ENCODE data around the gene GPBP1.
"Not testable (repeated sequence)": the region's sequence is repeated elsewhere in the genome, so short reads cannot be mapped to it uniquely, and the experiment has no call there.

GPBP1 gene

GRCh38 chr5:57176350-57176857, 2.5 kb downstream of the GPBP1 start:
- no peak for DNase-seq (ENCODE audit: low read depth in 2 of 3, low spot score in 1 of 3)

- no peak for DNase-seq (ENCODE audit: low read depth in 2 of 3, low spot score in 1 of 3)
These were observed 3.8 kb downstream of the GPBP1 start for GRCh38 chr5:57177479-57178156.

DNA sequence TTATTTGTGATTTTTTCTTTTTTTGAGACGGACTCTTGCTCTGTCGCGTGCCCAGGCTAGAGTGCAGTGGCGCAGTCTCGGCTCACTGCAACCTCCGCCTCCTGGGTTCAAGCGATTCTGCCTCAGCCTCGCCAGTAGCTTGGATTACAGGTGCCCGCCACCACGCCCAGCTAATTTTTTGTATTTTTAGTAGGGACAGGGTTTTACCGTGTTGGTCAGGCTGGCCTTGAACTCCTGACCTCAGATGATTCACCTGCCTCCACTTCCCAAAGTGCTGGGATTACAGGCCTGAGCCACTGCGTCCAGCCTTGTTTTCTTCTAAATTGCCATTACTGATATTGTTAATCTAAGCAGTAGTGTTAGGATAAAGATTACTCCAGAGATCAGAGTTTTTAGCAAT, 4.4 kb downstream of the GPBP1 start:
- not testable (repeated sequence) for DNase-seq (ENCODE audit: low read depth in 2 of 3, low spot score in 1 of 3)

DNA sequence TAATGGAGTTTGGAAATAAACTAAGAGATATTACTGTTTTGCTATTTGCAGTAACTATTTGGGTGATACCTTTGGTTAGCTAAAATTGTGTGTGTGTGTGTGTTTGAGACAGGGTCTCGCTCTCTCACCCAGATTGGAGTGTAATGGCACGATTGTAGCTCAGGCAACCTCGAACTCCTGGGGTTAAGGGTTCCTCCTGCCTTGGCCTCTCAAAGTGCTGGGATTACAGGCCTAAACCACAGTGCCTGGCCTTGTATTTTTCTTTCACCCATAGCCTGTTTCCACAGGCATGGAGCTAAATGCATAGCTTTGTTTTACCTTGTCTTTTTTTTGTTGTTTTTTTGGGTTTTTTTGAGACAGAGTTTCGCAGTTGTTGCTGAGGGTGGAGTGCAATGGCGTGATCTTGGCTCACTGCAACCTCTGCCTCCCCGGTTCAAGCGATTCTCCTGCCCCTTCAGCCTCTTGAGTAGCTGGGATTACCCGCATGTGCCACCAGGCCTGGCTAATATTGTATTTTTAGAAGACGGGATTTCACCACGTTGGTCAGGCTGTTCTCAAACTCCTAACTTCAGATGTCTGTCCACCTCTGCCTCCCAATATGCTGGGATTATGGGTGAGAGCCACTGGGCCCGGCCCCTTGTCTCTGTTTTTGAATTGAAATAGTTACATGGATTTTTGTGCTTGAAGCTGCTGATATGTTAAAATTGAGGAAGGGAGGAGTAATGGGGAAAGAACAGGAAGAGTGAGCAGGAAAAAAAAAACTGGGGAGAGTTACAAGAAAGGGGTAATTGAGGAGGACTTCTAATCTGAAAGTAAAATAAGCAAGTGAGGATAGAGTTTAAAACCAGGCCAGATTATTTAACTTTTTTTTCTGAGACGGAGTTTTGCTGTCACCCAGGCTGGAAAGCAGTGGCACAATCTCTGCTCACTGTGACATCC, 5.7 kb downstream of the GPBP1 start:
- DNase-seq (ENCODE audit: low read depth in 2 of 3, low spot score in 1 of 3), result no peak

- no peak for DNase-seq (ENCODE audit: low read depth in 2 of 3, low spot score in 1 of 3)
These were observed 7.3 kb downstream of the GPBP1 start for GRCh38 chr5:57181154-57181553.

- no peak for DNase-seq (ENCODE audit: low read depth in 2 of 3, low spot score in 1 of 3)
These were observed 10.5 kb downstream of the GPBP1 start for GRCh38 chr5:57184322-57184721.

- DNase-seq (ENCODE audit: low read depth in 2 of 3, low spot score in 1 of 3), result no peak
These were observed 11.5 kb downstream of the GPBP1 start for GRCh38 chr5:57185313-57185712.

DNA sequence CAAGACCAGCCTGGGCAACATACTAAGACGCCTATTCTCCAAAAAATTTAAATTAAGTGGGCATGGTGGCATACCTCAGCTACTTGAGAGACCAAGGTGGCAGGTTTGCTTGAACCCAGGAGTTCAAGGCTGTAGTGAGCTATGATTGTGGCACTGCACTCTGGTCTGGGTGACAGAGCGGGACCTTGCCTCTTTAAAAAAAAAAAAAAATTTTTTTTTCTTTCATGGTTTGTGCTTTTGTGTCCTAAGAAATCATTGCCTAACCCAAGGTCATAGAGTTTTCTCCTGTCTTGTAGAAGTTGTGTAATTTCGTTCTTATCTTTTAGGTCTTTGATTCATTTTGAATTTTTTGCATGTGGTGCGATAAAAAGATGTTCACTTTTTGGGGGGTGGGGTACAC, 12.3 kb downstream of the GPBP1 start:
- DNase-seq (ENCODE audit: low read depth in 2 of 3, low spot score in 1 of 3), result no peak

DNA sequence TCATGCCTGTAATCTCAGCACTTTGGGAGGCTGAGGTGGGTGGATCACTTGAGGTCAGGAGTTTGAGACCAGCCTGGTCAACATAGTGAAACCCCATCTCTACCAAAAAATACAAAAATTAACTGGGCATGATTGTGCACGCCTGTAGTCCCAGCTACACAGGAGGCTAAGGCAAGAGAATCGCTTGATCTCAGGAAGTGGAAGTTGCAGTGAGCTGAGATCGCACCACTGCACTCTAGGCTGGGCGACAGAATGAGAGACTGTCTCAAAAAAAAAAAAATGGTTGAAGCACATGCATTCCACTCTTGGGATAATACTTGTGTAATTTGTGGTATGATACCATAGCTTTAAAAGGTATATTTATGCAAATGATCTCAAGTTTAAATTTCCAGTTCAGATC, 14.1 kb downstream of the GPBP1 start:
- not testable (repeated sequence) for DNase-seq (ENCODE audit: low read depth in 2 of 3, low spot score in 1 of 3)

DNA sequence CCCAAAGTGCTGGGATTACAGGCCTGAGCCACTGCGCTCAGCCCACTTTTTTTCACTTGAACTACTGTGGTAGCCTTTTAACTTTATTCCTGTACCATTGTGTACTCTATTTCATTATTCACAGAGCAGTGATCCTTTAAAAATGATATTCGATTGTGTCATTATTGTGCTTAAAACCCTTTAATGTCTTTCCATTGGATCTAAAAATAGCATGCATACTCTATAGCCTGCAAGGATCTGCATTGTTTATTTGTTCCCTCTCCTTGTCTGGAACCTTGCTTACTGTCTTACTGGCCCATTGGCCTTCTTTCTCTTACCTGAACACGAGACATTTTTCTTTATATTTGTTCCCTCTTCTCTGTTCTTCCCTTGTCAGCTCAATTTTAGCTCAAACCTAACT, 15.7 kb downstream of the GPBP1 start:
- DNase-seq (ENCODE audit: low read depth in 2 of 3, low spot score in 1 of 3), result no peak

GRCh38 chr5:57190593-57190992, 16.7 kb downstream of the GPBP1 start:
- no peak for DNase-seq (ENCODE audit: low read depth in 2 of 3, low spot score in 1 of 3)

GRCh38 chr5:57191163-57191562, 17.3 kb downstream of the GPBP1 start:
- DNase-seq (ENCODE audit: low read depth in 2 of 3, low spot score in 1 of 3), result no peak

GRCh38 chr5:57191986-57192385, 18.1 kb downstream of the GPBP1 start:
- no peak for DNase-seq (ENCODE audit: low read depth in 2 of 3, low spot score in 1 of 3)

GRCh38 chr5:57192832-57193231, 19.0 kb downstream of the GPBP1 start:
- DNase-seq (ENCODE audit: low read depth in 2 of 3, low spot score in 1 of 3), result not testable (repeated sequence)

GRCh38 chr5:57193757-57194413, 20.0 kb downstream of the GPBP1 start:
- DNase-seq (ENCODE audit: low read depth in 2 of 3, low spot score in 1 of 3), result no peak

GRCh38 chr5:57194653-57195052, 20.8 kb downstream of the GPBP1 start:
- DNase-seq (ENCODE audit: low read depth in 2 of 3, low spot score in 1 of 3), result no peak

DNA sequence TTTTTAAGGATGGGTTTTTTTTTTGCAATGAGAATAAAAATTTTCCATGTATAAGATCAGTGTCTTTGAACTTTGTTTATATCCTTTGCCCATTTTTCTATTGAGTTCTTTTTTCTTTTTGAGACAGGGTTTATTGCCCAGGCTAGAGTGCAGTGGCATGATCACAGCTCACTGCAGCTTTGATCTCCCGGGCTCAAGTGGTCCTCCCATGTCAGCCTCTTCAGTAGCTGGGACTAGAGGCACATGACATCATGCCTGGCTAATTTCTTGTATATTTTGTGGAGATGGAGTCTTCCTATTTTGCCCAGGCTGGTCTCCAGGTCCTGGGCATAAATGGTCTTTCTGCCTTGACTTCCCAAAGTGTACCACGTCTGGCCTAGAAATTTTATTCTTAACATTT, 21.2 kb downstream of the GPBP1 start:
- no peak for DNase-seq (ENCODE audit: low read depth in 2 of 3, low spot score in 1 of 3)

- DNase-seq (ENCODE audit: low read depth in 2 of 3, low spot score in 1 of 3), result no peak
These were observed 26.0 kb downstream of the GPBP1 start for GRCh38 chr5:57199866-57200265.

DNA sequence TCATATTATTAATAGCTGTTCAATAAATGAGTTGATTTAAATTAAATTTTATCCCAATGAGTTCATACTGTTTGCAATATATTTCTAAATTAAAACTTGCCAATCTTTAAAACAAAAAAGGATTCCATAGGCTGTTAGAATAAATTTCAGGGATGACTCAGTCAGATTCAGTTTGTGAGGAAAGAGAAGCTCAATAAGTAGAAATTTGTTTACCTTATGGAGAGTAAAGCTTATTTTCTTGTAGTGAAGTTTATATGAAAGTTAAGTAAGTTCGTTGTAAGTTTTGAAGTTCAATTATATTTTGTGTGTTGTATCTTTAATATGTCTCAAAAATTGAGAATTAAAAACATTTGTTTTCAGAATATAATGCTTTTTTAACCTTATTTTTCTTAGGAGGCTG, 29.0 kb downstream of the GPBP1 start:
- DNase-seq (ENCODE audit: low read depth in 2 of 3, low spot score in 1 of 3), result no peak

DNA sequence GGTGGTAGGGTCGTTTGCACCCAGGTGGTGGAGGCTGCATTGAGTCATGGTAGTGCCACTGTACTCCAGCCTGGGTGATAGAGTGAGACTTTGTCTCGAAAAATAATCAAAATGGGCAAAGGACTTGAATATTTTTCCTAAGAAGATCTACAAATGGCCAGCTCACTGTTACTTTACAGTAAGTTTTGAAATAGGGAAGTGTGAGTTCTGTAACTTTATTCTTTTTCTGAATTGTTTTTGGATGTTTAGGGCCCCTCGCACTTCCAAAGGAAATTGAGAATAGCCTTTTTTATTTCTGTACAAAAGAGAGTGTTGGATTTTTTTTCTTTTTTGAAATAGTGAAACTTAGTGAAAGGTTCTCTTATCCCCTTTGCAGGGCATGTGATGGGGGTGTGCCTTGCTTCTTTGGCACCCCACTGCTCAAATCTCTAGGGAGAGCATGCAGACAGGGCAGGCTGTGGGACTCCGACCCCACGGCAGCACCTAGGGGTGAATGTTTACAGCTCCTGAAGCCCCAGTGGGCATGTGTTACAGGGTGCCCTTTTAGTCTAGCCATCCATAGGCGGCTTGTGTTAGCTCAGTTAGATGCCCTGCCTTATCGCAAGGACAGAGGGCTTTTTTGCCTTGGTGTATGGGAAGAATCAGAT, 33.3 kb downstream of the GPBP1 start:
- no peak for DNase-seq (ENCODE audit: low read depth in 2 of 3, low spot score in 1 of 3)

GRCh38 chr5:57207681-57208080, 33.8 kb downstream of the GPBP1 start:
- DNase-seq (ENCODE audit: low read depth in 2 of 3, low spot score in 1 of 3), result no peak
